Activated naive CD8-positive, alpha-beta T cell (primary cell): Measurements from ENCODE around the gene BAG1.

Source experiments
- H3K27ac Mint-ChIP-seq: one replicate; pipeline ENCODE4 v1.8.0; 2021; ENCODE audit warnings: mixed read lengths
- H3K27me3 Mint-ChIP-seq: one replicate; pipeline ENCODE4 v1.8.0; 2021; ENCODE audit warnings: mixed read lengths
- H3K36me3 Mint-ChIP-seq: one replicate; pipeline ENCODE4 v1.8.0; 2021; ENCODE audit warnings: mixed read lengths
- H3K4me1 Mint-ChIP-seq: one replicate; pipeline ENCODE4 v1.8.0; 2021; ENCODE audit warnings: low read depth, mixed read lengths
- H3K4me3 Mint-ChIP-seq: one replicate; pipeline ENCODE4 v1.8.0; 2021; ENCODE audit warnings: mild to moderate bottlenecking, mixed read lengths
- H3K9me3 Mint-ChIP-seq: one replicate; pipeline ENCODE4 v1.8.0; 2021; ENCODE audit warnings: low read depth, mixed read lengths

Gene BAG1

GRCh38 chr9:33223696-33224095 is 40.8 kb downstream of the BAG1 start:
- Mint-ChIP-seq H3K4me3 (no peak overlapping the region), H3K27me3 (no peaks in the 10 kb centered on the region), H3K36me3 (no peaks in the 10 kb centered on the region), H3K9me3 (no peaks in the 10 kb centered on the region), H3K4me1 (peaks cover 15% of the 10 kb centered on the region), H3K27ac (no peak overlapping the region)

DNA sequence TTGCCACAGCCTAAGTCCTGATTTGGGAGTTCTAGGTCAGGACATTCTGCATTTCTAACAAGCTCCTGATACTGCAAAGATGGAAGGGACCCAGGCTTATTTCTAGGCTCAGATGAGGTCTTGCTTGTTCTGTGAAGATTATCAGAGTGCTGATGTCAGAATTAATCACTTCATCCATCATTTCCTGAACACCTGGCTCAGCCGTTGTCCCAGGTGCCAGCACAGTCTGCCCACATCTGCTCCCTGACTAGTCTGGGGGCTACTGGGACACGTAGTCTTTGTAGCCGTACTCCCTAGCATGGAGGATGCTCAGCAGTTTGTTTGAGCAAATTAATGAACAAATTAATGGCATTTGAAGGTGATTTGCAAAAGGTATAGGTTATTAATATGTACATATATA is 42.5 kb downstream of the BAG1 start:
- Mint-ChIP-seq H3K27ac (no peak overlapping the region), H3K36me3 (no peaks in the 10 kb centered on the region), H3K4me1 (peaks cover 15% of the 10 kb centered on the region), H3K4me3 (no peak overlapping the region), H3K9me3 (no peaks in the 10 kb centered on the region), H3K27me3 (no peaks in the 10 kb centered on the region)

DNA sequence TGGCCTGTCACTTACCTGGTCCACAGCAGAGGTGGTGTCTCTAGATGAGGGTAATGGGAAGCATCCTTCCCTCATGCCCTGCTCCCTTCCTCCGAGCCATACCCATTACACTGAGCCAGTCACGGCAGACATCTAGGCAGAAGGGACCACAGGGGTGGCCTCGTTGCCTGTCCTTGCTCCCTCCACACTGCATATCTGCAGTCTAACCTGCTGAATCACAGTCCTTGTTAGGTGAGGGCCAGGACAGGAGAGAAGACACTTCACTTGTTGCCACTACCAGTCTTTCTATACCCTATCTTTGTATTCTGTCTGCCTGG is 43.0 kb downstream of the BAG1 start:
- H3K36me3 Mint-ChIP-seq, result no peaks in the 10 kb centered on the region
- H3K4me1 Mint-ChIP-seq, result peaks cover 15% of the 10 kb centered on the region
- H3K27me3 Mint-ChIP-seq, result no peaks in the 10 kb centered on the region
- no peaks in the 10 kb centered on the region for H3K9me3 Mint-ChIP-seq
- no peak overlapping the region for H3K27ac Mint-ChIP-seq
- H3K4me3 Mint-ChIP-seq, result no peak overlapping the region

- H3K27me3 Mint-ChIP-seq, result no peaks in the 10 kb centered on the region
- H3K36me3 Mint-ChIP-seq, result no peaks in the 10 kb centered on the region
- H3K9me3 Mint-ChIP-seq, result no peaks in the 10 kb centered on the region
- H3K27ac Mint-ChIP-seq, result no peak overlapping the region
- peaks cover 15% of the 10 kb centered on the region for H3K4me1 Mint-ChIP-seq
- no peak overlapping the region for H3K4me3 Mint-ChIP-seq
Observed at GRCh38 chr9:33220681-33221567, 43.6 kb downstream of the BAG1 start.

DNA sequence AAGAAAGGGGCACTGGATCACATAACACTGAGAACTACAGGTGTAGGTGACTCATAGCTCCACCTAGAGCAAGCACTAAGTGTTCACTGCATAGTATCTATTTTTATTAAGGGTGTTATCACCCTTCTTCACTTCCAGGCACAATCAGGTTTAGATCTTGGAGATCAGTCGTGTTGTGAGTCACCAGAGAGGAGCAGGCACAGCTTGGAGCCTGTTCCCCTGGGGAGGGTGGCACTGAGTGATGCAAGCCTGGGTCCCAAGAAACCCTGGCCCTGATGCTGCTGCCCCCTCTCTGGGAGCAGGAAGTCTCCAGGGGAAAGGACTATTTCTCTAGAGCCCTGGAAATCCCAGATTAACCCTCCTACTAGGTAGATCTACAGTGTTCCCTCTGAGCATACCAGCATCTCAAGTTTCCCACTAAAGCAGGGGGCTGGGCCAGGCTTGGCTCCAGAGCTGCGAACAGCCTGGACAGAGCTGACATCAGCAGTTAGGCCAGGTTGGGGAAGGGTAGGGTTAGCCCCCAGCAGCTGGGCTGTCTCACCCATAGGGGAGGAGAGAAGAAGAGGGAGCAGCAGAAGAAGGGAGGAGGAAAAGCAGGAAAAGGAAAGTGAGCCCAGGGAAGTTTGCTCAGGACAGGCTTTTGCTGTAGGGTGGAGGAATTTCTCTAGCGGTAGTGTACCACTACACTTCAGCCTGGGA is 52.7 kb downstream of the BAG1 start:
- H3K27me3 Mint-ChIP-seq, result no peaks in the 10 kb centered on the region
- H3K9me3 Mint-ChIP-seq, result no peaks in the 10 kb centered on the region
- H3K36me3 Mint-ChIP-seq, result no peaks in the 10 kb centered on the region
- no peak overlapping the region for H3K4me3 Mint-ChIP-seq
- no peaks in the 10 kb centered on the region for H3K4me1 Mint-ChIP-seq
- no peak overlapping the region for H3K27ac Mint-ChIP-seq

GRCh38 chr9:33210006-33210715 is 54.3 kb downstream of the BAG1 start:
- no peaks in the 10 kb centered on the region for H3K9me3 Mint-ChIP-seq
- no peak overlapping the region for H3K27ac Mint-ChIP-seq
- no peaks in the 10 kb centered on the region for H3K27me3 Mint-ChIP-seq
- no peak overlapping the region for H3K4me3 Mint-ChIP-seq
- no peaks in the 10 kb centered on the region for H3K36me3 Mint-ChIP-seq
- no peaks in the 10 kb centered on the region for H3K4me1 Mint-ChIP-seq

DNA sequence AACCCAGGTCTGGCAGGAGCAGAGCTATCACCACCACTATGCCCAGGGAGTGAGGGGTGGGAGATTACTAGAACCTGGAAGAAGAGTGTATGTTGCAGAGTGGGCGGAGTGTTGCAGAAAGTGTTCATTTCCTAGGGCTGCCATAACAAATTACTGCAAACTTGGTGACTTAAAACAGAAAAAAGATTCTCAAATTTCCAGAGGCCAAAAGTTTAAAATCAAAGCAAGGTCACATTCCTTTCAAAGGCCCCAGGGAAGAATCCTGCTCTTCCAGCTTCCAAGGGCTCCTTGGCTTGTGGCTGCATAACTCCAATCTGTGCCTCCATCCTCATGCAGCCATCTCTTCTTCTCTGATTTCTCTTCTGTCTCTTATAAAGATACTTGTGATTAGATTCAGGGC is 55.1 kb downstream of the BAG1 start:
- no peaks in the 10 kb centered on the region for H3K27me3 Mint-ChIP-seq
- H3K36me3 Mint-ChIP-seq, result no peaks in the 10 kb centered on the region
- H3K27ac Mint-ChIP-seq, result no peak overlapping the region
- no peaks in the 10 kb centered on the region for H3K9me3 Mint-ChIP-seq
- H3K4me3 Mint-ChIP-seq, result no peak overlapping the region
- no peaks in the 10 kb centered on the region for H3K4me1 Mint-ChIP-seq

- Mint-ChIP-seq H3K9me3 (no peaks in the 10 kb centered on the region), H3K36me3 (no peaks in the 10 kb centered on the region), H3K4me3 (no peak overlapping the region), H3K27me3 (no peaks in the 10 kb centered on the region), H3K4me1 (peaks cover 3% of the 10 kb centered on the region), H3K27ac (no peak overlapping the region)
Observed at GRCh38 chr9:33202552-33203201, 61.8 kb downstream of the BAG1 start.
